ENCODE data around the gene GKN2.
"Not testable (repeated sequence)": the region's sequence is repeated elsewhere in the genome, so short reads cannot be mapped to it uniquely, and the experiment has no call there.

The GKN2 gene

DNA sequence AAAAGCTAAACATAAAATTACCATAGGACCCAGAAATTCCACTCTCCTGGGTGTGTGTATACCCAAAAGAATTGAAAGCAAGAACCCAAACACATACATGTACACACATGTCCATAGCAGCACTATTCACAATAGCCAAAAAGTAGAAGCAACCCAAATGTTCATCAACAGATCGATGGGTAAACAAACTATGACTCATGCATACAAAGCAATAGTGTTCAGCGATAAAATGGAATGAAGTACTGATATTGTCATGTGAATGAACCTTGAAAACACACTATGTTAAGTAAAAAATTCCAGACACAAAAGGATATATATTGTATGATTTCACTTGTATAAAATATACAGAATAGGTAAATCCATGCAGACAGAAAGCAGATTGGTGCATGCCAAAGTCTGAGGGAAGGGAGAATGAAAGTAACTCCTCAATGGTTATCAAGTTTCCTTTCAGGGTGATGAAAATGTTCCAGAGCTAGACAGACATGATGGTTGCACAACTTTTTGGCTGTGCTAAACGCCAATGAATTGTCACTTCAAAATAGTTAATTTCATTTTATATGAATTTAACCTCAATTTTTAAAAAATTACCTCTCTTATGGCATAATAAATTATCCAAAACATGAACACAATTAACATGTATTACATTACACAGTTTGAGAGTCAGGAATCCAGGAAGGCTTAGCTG, 35.5 kb downstream of the GKN2 start:
- DNase-seq: no peak

DNA sequence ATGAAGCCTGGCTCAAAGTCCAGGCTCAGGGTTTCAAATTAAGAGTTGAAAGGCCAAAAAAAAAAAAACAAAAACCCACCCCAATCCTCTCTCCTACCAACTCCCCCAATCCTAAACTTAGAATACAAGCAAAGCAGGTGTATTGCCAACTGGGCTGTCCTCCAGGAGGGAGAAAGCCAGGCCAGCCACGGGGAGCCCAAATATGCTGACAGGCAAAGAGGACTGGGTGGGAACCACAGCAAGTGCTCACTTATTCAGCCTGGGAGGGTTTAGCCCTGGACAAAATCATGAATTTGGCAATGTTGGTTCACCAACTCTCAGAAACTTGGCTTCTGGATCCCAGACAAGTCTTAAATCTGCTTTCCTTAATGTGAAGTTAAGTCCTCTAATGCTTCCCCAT, 36.5 kb downstream of the GKN2 start:
- DNase-seq: no peak

DNA sequence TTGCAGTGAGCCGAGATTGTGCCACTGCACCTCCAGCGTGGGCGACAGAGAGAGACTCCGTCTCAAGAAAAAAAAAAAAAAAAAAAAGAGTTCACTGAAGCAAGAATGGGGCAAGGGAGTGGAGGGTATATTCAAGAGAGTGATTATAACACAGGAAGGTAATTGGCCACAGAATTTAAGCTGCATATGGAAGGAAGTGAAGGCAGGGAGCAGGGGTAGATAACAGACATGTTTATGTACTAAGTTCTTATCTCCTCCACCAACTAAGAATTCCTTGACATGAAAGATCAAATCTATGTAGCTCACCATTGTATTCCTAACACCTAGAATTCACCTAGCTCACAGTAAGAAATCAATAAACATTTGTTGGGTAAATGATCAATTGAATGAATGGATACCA, 37.3 kb downstream of the GKN2 start:
- no peak for DNase-seq

DNA sequence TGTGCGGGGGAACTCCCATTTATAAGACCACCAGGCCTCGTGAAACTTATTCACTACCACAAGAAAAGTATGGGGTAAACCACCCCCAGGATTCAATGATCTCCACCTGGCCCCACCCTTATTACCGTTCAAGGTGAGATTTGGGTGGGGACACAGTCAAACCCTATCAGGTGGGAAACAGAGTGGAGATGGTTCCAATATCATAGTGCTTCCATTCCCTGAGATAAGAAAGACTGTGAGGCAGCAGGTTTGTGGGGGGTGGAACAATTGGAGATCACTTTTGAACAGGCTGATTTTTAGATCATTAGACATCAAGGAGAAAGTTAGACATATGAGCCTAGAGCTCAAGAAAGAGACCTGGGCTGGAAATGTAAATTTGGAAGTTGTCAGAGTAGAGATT, 39.3 kb downstream of the GKN2 start:
- DNase-seq: no peak

DNA sequence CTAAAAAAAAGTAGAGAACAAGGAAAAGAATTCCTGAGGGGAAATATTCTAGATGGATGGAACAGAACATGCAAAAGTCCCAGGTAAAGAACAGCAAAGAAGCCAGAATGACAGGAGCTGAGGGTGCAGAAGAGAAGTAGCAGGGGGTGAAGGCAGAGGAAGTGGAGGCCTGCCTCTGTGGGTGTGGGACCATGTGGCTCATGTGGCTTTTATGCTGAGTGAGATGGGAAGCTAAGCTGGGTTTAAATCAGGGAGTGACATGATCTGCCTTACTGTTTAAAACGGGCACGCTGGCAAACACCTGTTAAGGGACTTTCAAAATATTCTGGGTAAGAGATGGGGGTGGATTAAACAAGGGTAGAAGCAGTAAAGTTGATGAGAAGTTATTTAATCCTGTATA, 40.0 kb downstream of the GKN2 start:
- DNase-seq: no peak

DNA sequence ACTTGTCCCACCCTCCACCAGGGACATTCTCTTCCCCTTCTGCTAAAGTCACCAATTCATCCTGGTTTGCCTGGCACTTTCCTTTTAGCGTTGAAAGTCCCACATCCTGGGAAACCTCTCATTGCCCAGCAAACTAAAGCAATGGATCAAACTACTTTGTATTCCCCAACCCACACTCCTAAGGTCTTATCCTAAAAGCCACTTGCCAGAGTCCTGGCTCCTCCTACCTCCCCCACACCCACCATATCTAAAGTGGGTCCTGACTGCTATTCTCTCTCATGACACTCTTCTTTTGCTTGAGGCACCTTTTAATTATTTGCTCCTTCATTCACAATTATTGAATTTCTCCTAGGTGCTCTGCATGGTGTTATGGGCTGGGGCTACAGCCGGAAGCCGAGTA, 40.6 kb downstream of the GKN2 start:
- DNase-seq: no peak

DNA sequence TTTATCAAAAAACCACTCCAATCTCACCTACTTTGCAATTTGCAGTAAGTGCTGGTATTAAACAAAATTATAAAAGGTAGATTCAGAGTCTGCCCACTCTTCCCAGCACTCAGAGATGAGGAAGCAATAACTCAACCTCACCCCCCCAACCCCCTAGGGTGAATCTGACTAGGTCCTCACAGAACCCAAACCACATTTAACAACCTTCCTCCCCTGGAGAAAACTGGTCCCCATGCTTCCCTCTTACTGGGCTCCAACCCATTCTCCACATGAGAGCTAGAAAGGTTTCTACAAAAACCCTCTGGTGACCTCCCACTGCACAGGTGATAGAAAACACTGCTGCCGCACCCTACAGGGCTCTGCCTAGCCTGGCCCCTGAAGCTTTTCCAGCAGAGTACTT, 41.0 kb downstream of the GKN2 start:
- no peak for DNase-seq

DNA sequence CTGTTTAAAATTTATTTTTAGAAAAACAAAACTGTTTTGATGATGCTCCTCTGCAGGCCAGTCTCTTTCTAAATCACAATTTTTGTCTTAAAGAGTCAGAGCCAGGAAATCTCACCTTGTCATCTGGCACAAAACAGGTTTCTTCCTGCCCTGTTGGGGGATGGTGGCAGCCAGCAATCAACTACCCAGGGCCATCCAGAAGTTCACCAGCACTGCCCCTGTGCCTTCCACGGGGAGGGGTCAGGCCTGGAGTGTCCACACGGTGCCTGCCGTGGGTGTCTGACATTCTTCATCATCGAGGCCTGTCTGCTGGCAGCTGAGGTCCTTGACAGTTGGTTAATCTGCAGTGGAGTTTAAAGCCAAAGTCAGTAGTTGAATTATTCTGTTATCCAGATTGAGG, 41.4 kb downstream of the GKN2 start:
- no peak for DNase-seq

DNA sequence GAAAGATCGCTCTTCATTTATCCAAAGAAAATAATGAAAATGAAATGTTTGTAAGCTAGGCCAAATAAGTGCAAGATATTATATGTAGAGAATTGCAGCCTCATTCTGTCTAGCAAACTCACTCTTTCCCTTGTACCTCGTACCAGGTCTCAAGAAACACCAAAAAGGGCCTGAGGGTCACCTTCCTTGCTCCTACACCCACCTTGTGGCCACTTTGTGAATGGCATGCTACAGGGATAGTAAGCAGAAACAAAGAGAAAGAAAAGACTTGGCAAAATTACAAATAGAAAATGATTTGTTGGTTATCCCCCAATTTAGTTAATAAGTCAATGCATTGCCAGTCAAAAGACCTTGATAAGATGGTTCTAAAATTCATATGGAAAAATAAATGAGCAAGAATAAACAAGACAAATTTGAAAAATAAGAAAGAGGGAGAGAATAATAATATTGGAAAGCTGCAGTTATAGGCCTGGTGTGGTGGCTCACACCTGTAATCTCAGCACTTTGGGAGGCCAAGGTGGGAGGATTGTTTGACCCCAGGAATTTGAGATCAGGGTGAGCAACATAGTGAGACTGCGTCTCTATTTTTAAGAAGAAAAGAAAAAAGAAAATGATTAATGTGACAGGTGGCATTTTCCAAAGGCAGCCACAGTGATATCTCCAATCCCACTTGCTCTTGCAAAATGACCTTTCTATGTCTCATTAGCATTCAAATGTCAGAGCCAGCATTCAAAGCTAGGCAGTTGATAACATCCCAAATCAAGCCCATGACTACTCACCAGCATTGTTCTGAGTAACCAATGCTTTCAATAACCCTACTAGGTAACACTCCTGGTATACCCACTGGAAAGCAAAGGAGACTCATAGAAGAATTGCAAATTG, 42.7 kb downstream of the GKN2 start:
- peak; percentile 73 for DNase-seq

DNA sequence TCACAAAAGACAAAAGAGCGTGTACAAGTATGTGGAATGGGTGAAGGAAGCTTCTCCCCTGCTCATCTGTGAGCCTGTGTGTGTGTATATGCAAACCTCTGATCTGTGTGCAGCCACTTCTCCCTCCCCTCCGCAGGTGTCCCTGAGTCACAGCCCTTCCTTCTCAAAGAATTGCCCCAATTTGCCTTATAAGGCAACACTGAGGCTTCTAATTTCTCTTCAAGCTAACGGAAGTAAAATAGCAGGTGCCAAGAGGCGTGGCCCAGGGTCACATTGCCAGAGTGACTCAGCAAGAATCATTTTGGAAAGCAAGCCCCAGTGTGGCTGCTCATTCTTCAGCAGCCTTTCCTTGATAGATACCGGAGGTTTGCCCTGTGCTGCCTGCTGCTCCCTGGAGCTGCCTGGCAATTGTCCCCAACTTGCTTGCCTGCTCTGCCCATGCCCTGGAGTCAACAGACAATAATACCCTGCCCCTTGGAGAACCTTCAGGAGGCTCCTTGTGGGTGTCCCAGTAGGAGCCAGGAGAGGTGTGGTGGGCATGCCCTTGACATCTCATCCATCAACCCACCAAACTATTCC, 44.2 kb downstream of the GKN2 start:
- DNase-seq: peak; percentile 75

DNA sequence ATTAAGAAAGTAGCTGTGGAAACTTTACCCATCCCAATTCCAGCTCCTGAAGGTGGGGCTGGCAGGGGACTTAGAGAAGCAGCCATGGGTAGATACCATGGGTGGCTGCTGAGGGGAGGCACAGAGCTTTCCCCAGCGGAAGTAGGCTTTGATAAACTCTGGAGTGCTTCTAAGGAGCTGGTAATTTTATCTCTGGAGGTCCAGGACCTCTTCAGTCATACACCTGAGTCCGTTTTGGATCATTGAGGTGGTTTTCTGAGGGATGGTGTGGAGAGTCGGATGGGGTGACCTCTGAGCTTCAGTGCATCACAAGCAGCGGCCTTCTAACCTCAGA, 44.8 kb downstream of the GKN2 start:
- no peak for DNase-seq

DNA sequence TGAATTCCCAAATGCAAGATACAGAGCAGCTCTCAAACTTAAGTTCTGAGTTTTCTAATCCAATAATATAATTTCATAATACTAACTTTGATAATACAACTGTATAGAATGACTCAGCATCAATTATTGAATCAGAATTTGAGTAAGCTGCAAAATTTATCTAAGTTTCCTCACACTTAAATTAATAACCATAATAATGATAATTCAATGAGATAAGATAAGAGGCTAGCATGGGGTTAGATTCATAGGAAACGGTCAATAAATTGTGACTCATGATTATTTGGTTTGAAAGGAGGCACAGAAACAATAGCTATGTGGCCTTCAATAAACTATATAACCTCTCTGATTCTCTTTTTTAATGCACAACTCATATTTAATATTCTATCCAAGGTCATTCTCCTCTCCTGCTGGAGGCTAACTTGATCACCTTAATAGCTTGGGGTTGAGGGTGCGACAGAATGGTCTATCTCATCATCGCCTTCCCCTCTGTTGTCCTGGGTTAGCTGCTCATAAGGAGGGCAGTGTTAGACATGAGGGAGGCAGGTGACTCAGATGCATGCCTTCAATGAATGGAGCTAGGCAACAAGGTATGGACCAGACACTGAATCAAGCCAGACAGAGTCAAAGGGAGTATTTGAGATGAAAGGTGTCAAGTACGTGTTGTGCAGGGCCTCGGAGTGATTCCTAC, 45.3 kb downstream of the GKN2 start:
- DNase-seq: no peak

DNA sequence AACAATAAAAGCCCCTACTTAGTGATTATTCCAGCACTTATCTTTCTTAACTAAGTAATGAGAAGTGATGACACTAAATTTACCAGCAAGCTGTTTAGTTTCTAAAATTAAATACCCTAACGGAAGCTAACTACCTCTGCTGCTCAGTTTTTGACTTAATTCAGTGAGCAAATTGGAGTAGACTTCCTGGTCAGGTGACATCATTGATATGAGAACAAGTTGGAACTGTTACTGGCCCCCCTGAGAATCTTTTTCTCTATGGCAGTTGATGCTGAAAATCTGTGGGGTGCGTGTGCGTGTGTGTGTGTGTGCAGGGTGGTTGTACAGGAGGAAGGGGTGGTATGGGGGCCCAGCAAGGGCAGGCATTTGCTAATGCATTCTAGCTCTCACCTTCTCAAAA, 46.0 kb downstream of the GKN2 start:
- DNase-seq: no peak

DNA sequence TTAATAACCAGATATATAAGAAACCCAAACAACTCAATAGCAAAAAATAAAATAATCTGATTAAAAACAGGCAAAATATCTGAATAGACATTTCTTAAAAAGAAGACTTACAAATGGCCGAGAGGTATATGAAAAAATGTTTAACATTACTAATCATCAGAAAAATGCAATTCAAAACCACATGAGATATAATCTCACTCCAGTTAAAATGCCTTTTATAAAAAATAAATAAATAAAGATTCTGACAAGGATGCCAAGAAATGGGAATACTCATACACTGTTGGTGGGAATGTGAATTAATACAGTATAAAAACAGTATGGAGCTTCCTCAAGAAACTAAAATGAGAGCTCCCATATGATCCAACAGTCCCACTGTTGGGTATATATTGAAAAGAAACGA, 47.6 kb downstream of the GKN2 start:
- no peak for DNase-seq

DNA sequence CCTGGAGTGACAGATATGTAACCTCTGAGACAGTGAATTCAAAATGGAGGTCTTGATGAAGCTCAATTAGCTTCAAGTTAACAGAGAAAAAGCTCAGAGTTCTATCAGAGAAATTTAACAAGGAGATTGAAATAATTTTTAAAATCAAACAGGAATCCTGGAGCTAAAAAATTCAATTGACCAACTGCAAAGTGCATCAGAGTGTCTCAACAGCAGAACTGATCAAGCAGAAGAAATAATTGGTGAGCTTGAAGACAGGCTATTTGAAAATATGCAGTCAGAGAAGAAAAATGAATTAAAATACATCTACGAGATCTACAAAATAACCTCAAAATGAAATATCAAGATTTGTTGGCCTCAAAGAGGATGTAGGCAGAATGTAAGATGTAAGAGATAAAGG, 51.1 kb downstream of the GKN2 start:
- no peak for DNase-seq

DNA sequence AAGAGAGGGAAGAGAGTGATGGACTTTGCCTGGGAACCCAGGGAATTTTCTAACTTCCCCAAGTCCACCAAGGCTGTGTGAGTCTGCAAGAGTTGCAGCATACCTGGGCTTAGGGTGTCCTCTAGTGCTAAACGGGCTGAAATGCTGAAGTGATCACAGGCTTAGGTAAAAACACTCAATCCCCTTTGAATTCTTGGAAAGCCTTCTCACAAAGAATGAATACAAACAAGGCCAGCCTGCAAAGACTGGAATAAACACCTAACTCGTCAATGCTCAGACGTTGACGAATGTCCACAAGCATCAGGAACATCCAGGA, 51.5 kb downstream of the GKN2 start:
- no peak for DNase-seq

DNA sequence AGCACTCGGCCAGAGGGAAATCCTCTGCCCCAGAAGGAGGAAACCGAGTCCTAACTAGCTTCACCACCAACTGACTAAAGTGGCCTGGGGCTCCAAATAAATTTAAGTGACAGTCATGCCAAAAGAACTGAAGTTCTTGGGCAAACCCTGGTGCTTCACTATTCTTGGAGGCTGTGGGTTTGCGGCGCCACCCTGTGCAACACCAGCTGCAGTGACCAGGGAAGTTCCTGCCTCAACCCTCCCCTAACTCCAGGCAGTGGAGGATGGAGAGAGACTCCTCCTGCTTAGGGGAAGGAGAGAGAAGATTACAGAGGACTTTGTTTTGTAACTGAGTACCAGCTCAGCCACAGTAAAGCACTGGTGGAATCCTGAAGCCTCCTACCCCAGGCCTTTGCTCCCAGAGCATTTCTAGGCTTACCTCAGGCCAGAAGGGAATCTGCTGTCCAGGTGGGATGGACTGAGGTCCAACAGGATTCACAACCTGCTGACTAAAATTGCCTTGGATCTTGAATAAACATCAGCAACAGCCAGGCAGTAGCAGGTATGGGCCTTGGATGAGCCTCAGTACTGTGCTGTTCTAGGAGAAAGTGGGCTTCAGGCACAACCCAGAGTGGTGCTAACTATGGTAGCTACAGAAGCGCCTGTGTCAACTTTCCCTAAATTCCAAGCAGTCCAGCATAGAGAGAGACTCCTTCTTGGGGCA, 52.0 kb downstream of the GKN2 start:
- no peak for DNase-seq

DNA sequence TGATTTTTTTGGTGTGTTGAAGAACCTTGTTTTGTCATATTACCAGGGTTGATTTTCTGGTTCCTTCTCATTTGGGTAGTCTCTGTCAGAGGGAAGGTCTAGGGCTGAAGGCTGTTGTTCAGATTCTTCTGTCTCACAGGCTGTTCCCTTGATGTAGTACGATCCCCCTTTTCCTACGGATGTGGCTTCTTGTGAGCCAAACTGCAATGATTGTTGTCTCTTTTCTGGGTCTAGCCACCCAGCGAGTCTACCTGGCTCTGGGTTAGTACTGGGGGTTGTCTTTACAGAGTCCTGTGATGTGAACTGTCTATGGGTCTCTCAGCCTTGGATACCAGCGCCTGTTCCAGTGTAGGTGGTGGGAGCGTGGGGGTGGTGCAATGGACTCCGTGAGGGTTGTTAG, 56.7 kb downstream of the GKN2 start:
- DNase-seq: not testable (repeated sequence)
